NB4 (cell line): Measurements from ENCODE around the gene PPP2R5B.

Experiments used
- DNase-seq: peaks from one replicate; pipeline ENCODE4 v3.0.0; 2010; ENCODE audit warnings: low read depth
- H3K4me3 ChIP-seq: one replicate; pipeline ENCODE4 v1.5.1; 2011; ENCODE audit warnings: mild to moderate bottlenecking, low read depth, low read length, moderate library complexity
- CTCF ChIP-seq: IDR thresholded peaks from one replicate; pipeline ENCODE4 v1.5.1; 2012; ENCODE audit warnings: low read depth, low read length
- MAX ChIP-seq: IDR thresholded peaks from 2 replicates; pipeline ENCODE4 v1.6.1; 2011; ENCODE audit warnings: low read depth, low read length
- MYC ChIP-seq: IDR thresholded peaks from 2 replicates; pipeline ENCODE4 v1.6.1; 2011; ENCODE audit warnings: low read depth, low read length
- POLR2A ChIP-seq: IDR thresholded peaks from 2 replicates; pipeline ENCODE4 v1.6.1; 2011; ENCODE audit warnings: mild to moderate bottlenecking; ENCODE audit not compliant: insufficient read length; ENCODE audit errors: extremely low read depth

Gene PPP2R5B

GRCh38 chr11:64882243-64882642 is 42.2 kb upstream of the PPP2R5B start:
- DNase-seq = no peak
- no peak for TF ChIP-seq MAX
- no peak for TF ChIP-seq CTCF
- TF ChIP-seq POLR2A = no peak
- TF ChIP-seq MYC = no peak

GRCh38 chr11:64883575-64883974 is 40.9 kb upstream of the PPP2R5B start:
- DNase-seq = no peak
- TF ChIP-seq POLR2A (no peak), MYC (no peak), MAX (no peak), CTCF (no peak)
- no peak overlapping the region for H3K4me3 ChIP-seq

More at GRCh38 chr11:64882243-64882642, 42.2 kb upstream of the PPP2R5B start:
- no peak overlapping the region for H3K4me3 ChIP-seq

GRCh38 chr11:64884019-64884418 is 40.5 kb upstream of the PPP2R5B start:
- DNase-seq = no peak
- no peak for TF ChIP-seq CTCF
- no peak for TF ChIP-seq MAX
- no peak for TF ChIP-seq MYC
- TF ChIP-seq POLR2A = no peak
- H3K4me3 ChIP-seq = no peak overlapping the region

GRCh38 chr11:64885367-64886286 is 38.9 kb upstream of the PPP2R5B start:
- peak; percentile 88 for DNase-seq
- no peak overlapping the region for H3K4me3 ChIP-seq
- TF ChIP-seq MYC (peak; percentile 73; the same call in 1 of the 2 replicates), CTCF (no peak), POLR2A (no peak), MAX (peak; percentile 51; the same call in 1 of the 2 replicates)

GRCh38 chr11:64887234-64887756 is 37.2 kb upstream of the PPP2R5B start:
- TF ChIP-seq CTCF (no peak), MYC (no peak), MAX (no peak), POLR2A (no peak)
- H3K4me3 ChIP-seq = no peak overlapping the region
- no peak for DNase-seq
